ENCODE data around the gene PRDM11. TPM values are rescaled to one million over a fixed set of nuclear protein-coding genes. Genes with fewer than 3 reads are reported as not detected.

The PRDM11 gene
- total RNA-seq, 1 experiment from 2014 or later: 8.1 TPM

GRCh38 chr11:45184640-45185039 is 38.2 kb downstream of the PRDM11 start:
- no peak for DNase-seq
- CTCF ChIA-PET: no interaction called here
- Mint-ChIP-seq H3K27ac (ENCODE audit: unreplicated experiment) (no peak overlapping the region), H3K4me1 (ENCODE audit: low read depth, unreplicated experiment) (no peaks in the 10 kb centered on the region), H3K9me3 (ENCODE audit: low read depth, unreplicated experiment) (no peaks in the 10 kb centered on the region), H3K27me3 (ENCODE audit: unreplicated experiment) (no peaks in the 10 kb centered on the region), H3K36me3 (ENCODE audit: insufficient read depth, unreplicated experiment) (peaks cover 6% of the 10 kb centered on the region), H3K4me3 (ENCODE audit: low read depth, unreplicated experiment) (no peak overlapping the region)
- TF ChIP-seq CTCF (IDR thresholded peaks at IDR 0.05; ENCODE audit: unreplicated experiment): no peak
- no TSS peak for BruUV-seq (replicated peaks)
- intact Hi-C loops (cut with micrococcal nuclease; ENCODE audit: unreplicated experiment): no loop called here

- CTCF ChIA-PET: no interaction called here
- DNase-seq: no peak
- H3K4me3 Mint-ChIP-seq (ENCODE audit: low read depth, unreplicated experiment): no peak overlapping the region
- H3K27me3 Mint-ChIP-seq (ENCODE audit: unreplicated experiment): no peaks in the 10 kb centered on the region
- no peak for TF ChIP-seq CTCF (IDR thresholded peaks at IDR 0.05; ENCODE audit: unreplicated experiment)
- no peaks in the 10 kb centered on the region for H3K4me1 Mint-ChIP-seq (ENCODE audit: low read depth, unreplicated experiment)
- intact Hi-C loops (cut with micrococcal nuclease; ENCODE audit: unreplicated experiment): no loop called here
- H3K36me3 Mint-ChIP-seq (ENCODE audit: insufficient read depth, unreplicated experiment): no peaks in the 10 kb centered on the region
- H3K27ac Mint-ChIP-seq (ENCODE audit: unreplicated experiment): no peak overlapping the region
- no TSS peak for BruUV-seq (replicated peaks)
- no peaks in the 10 kb centered on the region for H3K9me3 Mint-ChIP-seq (ENCODE audit: low read depth, unreplicated experiment)
These were observed 38.8 kb downstream of the PRDM11 start for GRCh38 chr11:45185228-45185729.

GRCh38 chr11:45187375-45187774 is 40.9 kb downstream of the PRDM11 start:
- no peak overlapping the region for H3K27ac Mint-ChIP-seq (ENCODE audit: unreplicated experiment)
- intact Hi-C loops (cut with micrococcal nuclease; ENCODE audit: unreplicated experiment): no loop called here
- CTCF ChIA-PET: no interaction called here

GRCh38 chr11:45188127-45188526 is 41.7 kb downstream of the PRDM11 start:
- TF ChIP-seq CTCF (IDR thresholded peaks at IDR 0.05; ENCODE audit: unreplicated experiment): no peak
- no TSS peak for BruUV-seq (replicated peaks)
- H3K9me3 Mint-ChIP-seq (ENCODE audit: low read depth, unreplicated experiment): peaks cover 2% of the 10 kb centered on the region
- H3K27ac Mint-ChIP-seq (ENCODE audit: unreplicated experiment): no peak overlapping the region
- DNase-seq: no peak
- no peaks in the 10 kb centered on the region for H3K36me3 Mint-ChIP-seq (ENCODE audit: insufficient read depth, unreplicated experiment)
- intact Hi-C loops (cut with micrococcal nuclease; ENCODE audit: unreplicated experiment): no loop called here
- H3K27me3 Mint-ChIP-seq (ENCODE audit: unreplicated experiment): no peaks in the 10 kb centered on the region
- H3K4me3 Mint-ChIP-seq (ENCODE audit: low read depth, unreplicated experiment): no peak overlapping the region
- no peaks in the 10 kb centered on the region for H3K4me1 Mint-ChIP-seq (ENCODE audit: low read depth, unreplicated experiment)
- CTCF ChIA-PET: no interaction called here

More at GRCh38 chr11:45187375-45187774, 40.9 kb downstream of the PRDM11 start:
- no peak for DNase-seq
- Mint-ChIP-seq H3K4me1 (ENCODE audit: low read depth, unreplicated experiment) (no peaks in the 10 kb centered on the region), H3K9me3 (ENCODE audit: low read depth, unreplicated experiment) (no peaks in the 10 kb centered on the region), H3K4me3 (ENCODE audit: low read depth, unreplicated experiment) (no peak overlapping the region), H3K36me3 (ENCODE audit: insufficient read depth, unreplicated experiment) (no peaks in the 10 kb centered on the region), H3K27me3 (ENCODE audit: unreplicated experiment) (no peaks in the 10 kb centered on the region)
- no peak for TF ChIP-seq CTCF (IDR thresholded peaks at IDR 0.05; ENCODE audit: unreplicated experiment)
- no TSS peak for BruUV-seq (replicated peaks)
